Glomerular visceral epithelial cell (primary cell): ENCODE results near the gene SDE2.
"Not testable (repeated sequence)": the region's sequence is repeated elsewhere in the genome, so short reads cannot be mapped to it uniquely, and the experiment has no call there.

Experiments used
- DNase-seq: peaks from one replicate; pipeline ENCODE4 v3.0.0-alpha.2; 2016; ENCODE audit errors: extremely low spot score

SDE2 gene

GRCh38 chr1:225999227-225999911 lies at the start of gene SDE2:
Gene SDE2 (minus strand): TSS chr1:225999343. CDS start chr1:225999312, 31 bp downstream.
- peak; percentile 100 for DNase-seq

- no peak for DNase-seq
Measured at GRCh38 chr1:226048886-226049285, 49.7 kb upstream of the SDE2 start.

- no peak for DNase-seq
Measured at GRCh38 chr1:226047495-226047894, 48.4 kb upstream of the SDE2 start.

- DNase-seq, result peak; percentile 70
Measured at GRCh38 chr1:226046240-226046639, 47.1 kb upstream of the SDE2 start.

- DNase-seq, result no peak
Measured at GRCh38 chr1:226044514-226045101, 45.5 kb upstream of the SDE2 start.

GRCh38 chr1:226041419-226041818 lies 42.3 kb upstream of the SDE2 start:
- DNase-seq, result no peak

- DNase-seq, result no peak
Measured at GRCh38 chr1:226038661-226039060, 39.5 kb upstream of the SDE2 start.

- DNase-seq, result no peak
Measured at GRCh38 chr1:226035915-226036314, 36.8 kb upstream of the SDE2 start.

GRCh38 chr1:226034482-226034881 lies 35.3 kb upstream of the SDE2 start:
- no peak for DNase-seq

GRCh38 chr1:226033991-226034390 lies 34.8 kb upstream of the SDE2 start:
- no peak for DNase-seq

GRCh38 chr1:226033582-226033981 lies 34.4 kb upstream of the SDE2 start:
- no peak for DNase-seq

GRCh38 chr1:226029568-226030225 lies 30.6 kb upstream of the SDE2 start:
- no peak for DNase-seq

- DNase-seq, result no peak
Measured at GRCh38 chr1:226029093-226029496, 30.0 kb upstream of the SDE2 start.

- DNase-seq, result no peak
Measured at GRCh38 chr1:226027538-226028217, 28.5 kb upstream of the SDE2 start.

- no peak for DNase-seq
Measured at GRCh38 chr1:226026833-226027232, 27.7 kb upstream of the SDE2 start.

- DNase-seq, result no peak
Measured at GRCh38 chr1:226023735-226024134, 24.6 kb upstream of the SDE2 start.

- DNase-seq, result no peak
Measured at GRCh38 chr1:226021801-226022200, 22.7 kb upstream of the SDE2 start.

- no peak for DNase-seq
Measured at GRCh38 chr1:226021401-226021800, 22.3 kb upstream of the SDE2 start.

GRCh38 chr1:226019572-226019971 lies 20.4 kb upstream of the SDE2 start:
- no peak for DNase-seq

- no peak for DNase-seq
Measured at GRCh38 chr1:226017070-226017469, 17.9 kb upstream of the SDE2 start.

- no peak for DNase-seq
Measured at GRCh38 chr1:226009650-226010044, 10.5 kb upstream of the SDE2 start.

GRCh38 chr1:226007126-226007892 lies 8.2 kb upstream of the SDE2 start:
- DNase-seq, result not testable (repeated sequence)
